GM12873 (cell line): ENCODE measurements around the gene CLDN3.

ENCODE experiments used
- TF ChIP-seq, protein P1 (sequence below): IDR thresholded peaks from 2 replicates; pipeline ENCODE4 v1.5.1; 2012; ENCODE audit warnings: low read depth, mild to moderate bottlenecking, moderate library complexity, low read length, control low read depth; ENCODE audit not compliant: insufficient read depth; ENCODE audit errors: missing control alignments

The CLDN3 gene

DNA sequence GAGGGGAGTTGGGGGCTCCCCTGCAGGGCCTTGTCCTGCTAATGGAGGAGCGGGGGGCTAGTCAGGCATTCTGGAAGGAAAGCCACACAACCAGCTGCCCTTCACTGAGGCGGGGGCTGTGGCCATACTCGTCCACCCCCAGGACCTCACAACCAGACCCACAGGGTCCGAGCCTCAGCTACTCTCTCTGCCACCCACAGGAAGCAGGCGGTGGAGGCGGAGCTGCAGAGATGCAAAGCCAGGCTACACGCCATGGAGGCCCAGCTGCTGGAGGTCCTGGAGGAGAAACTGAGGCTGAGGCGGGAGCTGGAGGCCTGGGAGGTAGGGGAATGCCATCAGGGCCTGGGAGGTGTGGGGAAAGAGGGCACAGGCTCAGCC lies 34.6 kb downstream of the CLDN3 start:
- TF ChIP-seq, protein P1, sequence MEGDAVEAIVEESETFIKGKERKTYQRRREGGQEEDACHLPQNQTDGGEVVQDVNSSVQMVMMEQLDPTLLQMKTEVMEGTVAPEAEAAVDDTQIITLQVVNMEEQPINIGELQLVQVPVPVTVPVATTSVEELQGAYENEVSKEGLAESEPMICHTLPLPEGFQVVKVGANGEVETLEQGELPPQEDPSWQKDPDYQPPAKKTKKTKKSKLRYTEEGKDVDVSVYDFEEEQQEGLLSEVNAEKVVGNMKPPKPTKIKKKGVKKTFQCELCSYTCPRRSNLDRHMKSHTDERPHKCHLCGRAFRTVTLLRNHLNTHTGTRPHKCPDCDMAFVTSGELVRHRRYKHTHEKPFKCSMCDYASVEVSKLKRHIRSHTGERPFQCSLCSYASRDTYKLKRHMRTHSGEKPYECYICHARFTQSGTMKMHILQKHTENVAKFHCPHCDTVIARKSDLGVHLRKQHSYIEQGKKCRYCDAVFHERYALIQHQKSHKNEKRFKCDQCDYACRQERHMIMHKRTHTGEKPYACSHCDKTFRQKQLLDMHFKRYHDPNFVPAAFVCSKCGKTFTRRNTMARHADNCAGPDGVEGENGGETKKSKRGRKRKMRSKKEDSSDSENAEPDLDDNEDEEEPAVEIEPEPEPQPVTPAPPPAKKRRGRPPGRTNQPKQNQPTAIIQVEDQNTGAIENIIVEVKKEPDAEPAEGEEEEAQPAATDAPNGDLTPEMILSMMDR = no peak

DNA sequence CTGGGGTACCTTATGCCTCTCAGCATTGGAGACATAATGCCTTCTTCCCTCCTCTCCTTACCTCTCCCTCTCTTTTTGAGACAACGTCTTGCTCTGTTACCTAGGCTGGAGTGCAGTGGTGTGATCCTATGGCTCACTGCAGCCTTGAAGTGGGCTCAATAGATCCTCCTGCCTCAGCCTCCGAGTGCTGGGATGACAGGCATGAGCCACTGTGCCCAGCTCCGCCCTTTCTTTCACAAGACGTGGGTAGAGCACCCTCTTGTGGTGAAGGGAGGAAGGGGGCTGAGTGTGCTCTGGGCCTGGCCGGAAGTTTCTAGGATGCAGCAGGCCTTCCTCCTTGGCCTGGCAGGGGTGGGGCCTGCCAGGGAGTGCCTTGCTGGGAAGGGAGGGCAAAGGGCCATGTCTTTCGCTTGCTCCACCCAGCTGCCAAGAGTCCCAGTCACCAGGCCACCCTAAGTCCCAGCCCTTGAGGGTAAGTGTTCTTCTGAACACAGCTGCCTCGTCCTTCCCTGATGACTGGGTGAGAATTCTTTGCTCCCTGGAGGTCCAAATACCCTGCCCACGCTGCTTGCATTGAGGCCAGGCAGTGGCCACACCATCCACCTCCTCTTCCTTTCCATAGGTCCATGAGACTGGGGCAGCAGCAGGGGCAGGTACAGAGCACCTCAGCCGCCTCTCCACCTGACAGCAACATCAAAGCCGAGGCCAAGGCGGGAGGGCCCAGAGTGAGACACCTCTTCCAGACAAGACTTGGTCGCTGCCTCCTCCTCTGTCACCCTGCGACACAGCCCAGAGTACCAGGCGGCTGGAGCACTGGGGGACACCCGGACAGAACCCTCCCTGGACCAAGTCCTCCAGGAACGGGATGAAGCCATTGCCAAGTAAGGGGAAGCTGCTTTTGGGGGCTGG lies 35.2 kb downstream of the CLDN3 start:
- TF ChIP-seq, protein P1 = peak; percentile 94

DNA sequence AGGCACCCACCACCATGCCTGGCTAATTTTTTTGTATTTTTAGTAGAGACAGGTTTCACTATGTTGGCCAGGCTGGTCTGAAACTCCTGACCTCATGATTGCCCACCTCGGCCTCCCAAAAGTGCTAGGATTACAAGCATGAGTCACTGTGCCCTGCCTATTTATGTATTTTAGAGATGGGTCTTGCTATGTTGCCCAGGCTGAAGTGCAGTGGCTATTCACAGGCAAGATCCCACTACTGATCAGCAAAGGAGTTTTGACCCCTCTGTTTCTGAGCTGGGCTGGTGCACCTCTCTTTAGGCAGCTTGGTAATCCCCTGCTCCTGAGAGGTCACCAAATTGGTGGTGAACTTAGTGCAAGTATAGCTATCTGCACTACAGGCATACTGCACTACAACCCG lies 37.7 kb downstream of the CLDN3 start:
- TF ChIP-seq, protein P1 = no peak

DNA sequence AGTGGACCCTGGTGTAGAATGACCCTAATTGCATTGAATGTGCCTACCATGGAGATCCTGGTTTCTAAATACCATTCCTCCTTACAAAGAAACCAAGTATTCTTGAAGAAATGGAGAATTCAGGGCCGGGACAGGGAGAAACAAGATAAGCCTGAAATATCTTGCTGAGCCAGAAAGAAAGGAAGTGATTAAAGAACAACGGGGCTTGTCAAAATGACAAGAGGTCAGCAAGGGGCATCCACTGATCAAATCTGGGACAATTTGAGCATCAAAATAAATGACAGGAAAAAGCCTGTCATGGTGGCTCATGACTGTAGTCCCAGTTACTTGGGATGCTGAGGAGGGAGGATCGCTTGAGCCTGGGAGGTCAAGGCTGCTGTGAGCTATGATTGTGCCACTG lies 39.6 kb downstream of the CLDN3 start:
- TF ChIP-seq, protein P1 = no peak

DNA sequence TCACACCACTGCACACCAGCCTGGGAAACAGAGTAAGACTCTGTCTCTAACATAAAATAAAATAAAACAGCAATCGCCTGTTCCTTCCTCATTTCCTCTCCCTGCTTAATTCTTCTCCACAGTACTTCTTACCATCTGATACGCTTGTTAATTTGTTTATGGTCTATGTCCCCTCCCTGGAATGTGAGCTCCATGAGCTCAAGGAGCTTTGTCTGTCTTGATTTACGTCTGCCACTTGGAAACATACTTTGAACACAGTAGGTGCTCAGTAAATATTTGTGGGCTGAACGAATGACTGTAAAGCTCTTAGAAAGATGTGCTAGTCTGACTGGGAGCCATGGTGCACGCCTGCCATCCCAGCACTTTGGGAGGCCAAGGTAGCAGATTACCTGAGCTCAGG lies 41.5 kb downstream of the CLDN3 start:
- TF ChIP-seq, protein P1 = no peak

DNA sequence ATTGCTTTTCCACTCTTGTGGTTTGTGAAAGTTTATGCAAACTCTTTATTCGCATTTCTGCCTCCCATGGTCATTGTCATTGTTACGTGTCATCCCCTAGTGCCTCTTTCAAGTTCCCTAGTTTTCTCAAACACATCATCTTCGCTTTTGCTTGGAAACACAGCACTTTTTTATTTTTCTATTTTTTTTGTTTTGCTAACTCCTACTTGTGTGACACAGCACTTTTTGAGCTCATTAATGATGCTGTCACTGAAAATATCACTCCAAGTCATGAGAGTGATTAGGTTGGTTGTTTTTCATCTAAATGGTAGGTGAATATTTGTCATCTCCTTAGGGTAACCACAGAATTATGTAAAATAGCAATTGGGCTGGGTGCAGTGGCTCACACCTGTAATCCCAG lies 42.1 kb downstream of the CLDN3 start:
- TF ChIP-seq, protein P1 = no peak

DNA sequence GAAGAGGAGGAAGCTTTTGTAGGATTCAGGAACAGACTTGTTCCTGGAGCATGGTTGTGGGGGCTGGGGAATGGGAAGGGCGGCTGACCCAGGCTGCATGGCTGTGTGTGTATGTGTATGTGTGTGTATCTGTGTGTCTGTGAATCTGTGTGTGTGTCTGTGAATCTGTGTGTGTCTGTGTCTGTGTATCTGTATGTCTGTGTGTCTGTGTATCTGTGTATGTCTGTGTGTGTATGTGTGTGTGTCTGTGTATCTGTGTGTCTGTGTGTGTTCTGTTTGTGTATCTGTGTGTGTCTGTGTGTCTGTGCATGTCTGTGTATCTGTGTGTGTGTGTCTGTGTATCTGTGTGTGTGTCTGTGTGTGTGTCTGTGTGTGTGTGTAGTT lies 44.0 kb downstream of the CLDN3 start:
- TF ChIP-seq, protein P1 = no peak
